Cardiac muscle cell (in vitro differentiated cells and primary cell): ENCODE data around the gene GRM1. TPM values are rescaled to one million over a fixed set of nuclear protein-coding genes. Genes with fewer than 3 reads are reported as not detected.
A peak's percentile ranks its signal among the peaks of the same experiment; 100 is the strongest.

Experiments used
- DNase-seq, 2 donors: peaks; one replicate each; pipeline versions ENCODE4 v3.0.0 to v3.0.0-alpha.2; 2010 to 2017; ENCODE audit warnings: low read depth in 1 of 2, low spot score in 1 of 2
- H3K27ac ChIP-seq: fragments of 200-600 bp; sonication (generic); 2 replicates; pipeline ENCODE4 v1.5.1; 2016
- H3K27me3 ChIP-seq: fragments of 200-600 bp; sonication (generic); 2 replicates; pipeline ENCODE4 v1.6.0; 2016; ENCODE audit warnings: control low read depth
- H3K36me3 ChIP-seq: fragments of 200-600 bp; sonication (generic); 2 replicates; pipeline ENCODE4 v1.5.1; 2016; ENCODE audit warnings: control low read depth
- H3K4me1 ChIP-seq: fragments of 200-600 bp; sonication (generic); 2 replicates; pipeline ENCODE4 v1.8.1; 2017; ENCODE audit warnings: low read depth, mild to moderate bottlenecking, mixed run types
- H3K4me3 ChIP-seq: fragments of 200-600 bp; sonication (generic); 2 replicates; pipeline ENCODE4 v1.5.1; 2016; ENCODE audit warnings: mild to moderate bottlenecking
- H3K9me3 ChIP-seq: fragments of 200-600 bp; sonication (generic); 2 replicates; pipeline ENCODE4 v1.5.1; 2017; ENCODE audit warnings: low read depth, mild to moderate bottlenecking, control low read depth
- polyA plus RNA-seq: library from polyadenylated mRNA; unstranded; fragments of >200 nt; fragmentation: Nextera tagmentation; extraction: Ambion mirVana; gene quantifications from 2 replicates; pipeline ENCODE4 v1.2.1, GENCODE V29; 2016
- total RNA-seq: library from RNA; depleted of rRNA; stranded (reverse); fragments of >200 nt; gene quantifications from 2 replicates; pipeline ENCODE4 v1.2.3, GENCODE V29; 2016
- TF ChIP-seq, protein P1 (sequence below): IDR thresholded peaks from 2 replicates; pipeline ENCODE4 v1.5.1; 2012; ENCODE audit warnings: low read depth, mild to moderate bottlenecking, low read length

The GRM1 gene
- total and polyA plus RNA-seq, 2 experiments from 2014 or later: 0.54 TPM; not detected in 1

DNA sequence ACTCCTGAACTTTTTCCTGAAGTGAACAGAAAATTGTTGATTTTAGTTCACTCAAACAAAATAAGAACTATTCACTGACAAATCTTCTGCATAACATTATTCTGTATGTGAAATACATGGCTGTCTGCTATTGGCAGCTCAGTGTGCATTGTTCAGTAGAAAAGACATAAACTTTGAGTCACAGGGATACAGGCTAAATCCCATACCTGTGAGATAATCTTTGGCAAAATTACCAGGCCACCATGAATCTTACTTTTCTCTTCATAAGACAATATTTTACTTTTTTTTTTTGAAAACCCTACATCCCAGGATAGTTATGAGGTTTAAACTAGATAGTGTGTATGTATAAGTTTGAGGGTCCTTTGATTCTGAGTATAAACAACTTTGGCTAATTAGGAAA lies 224.8 kb downstream of the GRM1 start:
- H3K4me3 ChIP-seq: no peak overlapping the region
- no peaks in the 10 kb centered on the region for H3K9me3 ChIP-seq
- no peaks in the 10 kb centered on the region for H3K36me3 ChIP-seq
- H3K27ac ChIP-seq: no peak overlapping the region
- H3K4me1 ChIP-seq: no peaks in the 10 kb centered on the region
- TF ChIP-seq, protein P1, sequence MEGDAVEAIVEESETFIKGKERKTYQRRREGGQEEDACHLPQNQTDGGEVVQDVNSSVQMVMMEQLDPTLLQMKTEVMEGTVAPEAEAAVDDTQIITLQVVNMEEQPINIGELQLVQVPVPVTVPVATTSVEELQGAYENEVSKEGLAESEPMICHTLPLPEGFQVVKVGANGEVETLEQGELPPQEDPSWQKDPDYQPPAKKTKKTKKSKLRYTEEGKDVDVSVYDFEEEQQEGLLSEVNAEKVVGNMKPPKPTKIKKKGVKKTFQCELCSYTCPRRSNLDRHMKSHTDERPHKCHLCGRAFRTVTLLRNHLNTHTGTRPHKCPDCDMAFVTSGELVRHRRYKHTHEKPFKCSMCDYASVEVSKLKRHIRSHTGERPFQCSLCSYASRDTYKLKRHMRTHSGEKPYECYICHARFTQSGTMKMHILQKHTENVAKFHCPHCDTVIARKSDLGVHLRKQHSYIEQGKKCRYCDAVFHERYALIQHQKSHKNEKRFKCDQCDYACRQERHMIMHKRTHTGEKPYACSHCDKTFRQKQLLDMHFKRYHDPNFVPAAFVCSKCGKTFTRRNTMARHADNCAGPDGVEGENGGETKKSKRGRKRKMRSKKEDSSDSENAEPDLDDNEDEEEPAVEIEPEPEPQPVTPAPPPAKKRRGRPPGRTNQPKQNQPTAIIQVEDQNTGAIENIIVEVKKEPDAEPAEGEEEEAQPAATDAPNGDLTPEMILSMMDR: no peak
- H3K27me3 ChIP-seq: no peaks in the 10 kb centered on the region
- DNase-seq: no peak

DNA sequence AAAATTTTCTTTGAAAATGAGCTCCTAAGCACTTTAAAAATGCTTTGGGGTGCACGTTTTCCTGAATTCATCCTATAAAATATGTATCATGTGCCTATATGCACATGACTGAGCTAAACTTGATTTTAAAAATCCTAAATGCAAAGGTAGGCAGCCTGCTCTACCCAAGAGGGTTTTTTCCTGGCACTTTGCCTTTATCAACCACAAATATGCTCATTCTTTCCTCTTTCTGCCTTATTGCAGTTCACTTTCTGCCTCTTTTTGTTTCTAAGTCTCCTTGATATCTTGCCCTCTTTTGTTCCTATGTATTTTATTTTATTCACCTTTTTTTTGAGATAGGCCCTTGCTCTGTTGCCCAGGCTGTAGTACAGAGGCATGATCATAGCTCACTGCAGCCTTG lies 229.3 kb downstream of the GRM1 start:
- TF ChIP-seq, protein P1: no peak
- Histone ChIP-seq H3K27me3 (no peaks in the 10 kb centered on the region), H3K4me3 (no peak overlapping the region), H3K4me1 (no peaks in the 10 kb centered on the region), H3K36me3 (no peaks in the 10 kb centered on the region), H3K27ac (no peak overlapping the region), H3K9me3 (no peaks in the 10 kb centered on the region)
- peak in 1 of 2 donors; percentile 22 for DNase-seq

GRCh38 chr6:146260886-146261285 lies 232.0 kb downstream of the GRM1 start:
- DNase-seq: no peak
- no peaks in the 10 kb centered on the region for H3K36me3 ChIP-seq
- TF ChIP-seq, protein P1: no peak
- H3K27ac ChIP-seq: no peak overlapping the region
- no peaks in the 10 kb centered on the region for H3K27me3 ChIP-seq
- no peak overlapping the region for H3K4me3 ChIP-seq
- H3K9me3 ChIP-seq: no peaks in the 10 kb centered on the region
- H3K4me1 ChIP-seq: no peaks in the 10 kb centered on the region

GRCh38 chr6:146265056-146265455 lies 236.2 kb downstream of the GRM1 start:
- no peaks in the 10 kb centered on the region for H3K27me3 ChIP-seq
- DNase-seq: no peak
- TF ChIP-seq, protein P1: no peak
- no peaks in the 10 kb centered on the region for H3K9me3 ChIP-seq
- H3K4me3 ChIP-seq: no peak overlapping the region
- H3K36me3 ChIP-seq: no peaks in the 10 kb centered on the region
- no peaks in the 10 kb centered on the region for H3K4me1 ChIP-seq
- no peak overlapping the region for H3K27ac ChIP-seq

- Histone ChIP-seq H3K36me3 (no peaks in the 10 kb centered on the region), H3K27ac (no peak overlapping the region), H3K4me3 (no peak overlapping the region), H3K4me1 (no peaks in the 10 kb centered on the region), H3K27me3 (no peaks in the 10 kb centered on the region), H3K9me3 (no peaks in the 10 kb centered on the region)
- DNase-seq: no peak
- TF ChIP-seq, protein P1: no peak
Observed at GRCh38 chr6:146267447-146267846, 238.6 kb downstream of the GRM1 start.

- Histone ChIP-seq H3K27ac (no peak overlapping the region), H3K36me3 (no peaks in the 10 kb centered on the region), H3K9me3 (no peaks in the 10 kb centered on the region), H3K27me3 (no peaks in the 10 kb centered on the region), H3K4me3 (no peak overlapping the region), H3K4me1 (no peaks in the 10 kb centered on the region)
- no peak for DNase-seq
- TF ChIP-seq, protein P1: no peak
Observed at GRCh38 chr6:146267946-146268345, 239.1 kb downstream of the GRM1 start.
